Muscle of back (tissue), 11 donors: ENCODE data around the gene ZSCAN12. TPM values are rescaled to one million over a fixed set of nuclear protein-coding genes. Genes with fewer than 3 reads are reported as not detected.
A peak's percentile ranks its signal among the peaks of the same experiment; 100 is the strongest.
"Not testable (repeated sequence)": the region's sequence is repeated elsewhere in the genome, so short reads cannot be mapped to it uniquely, and the experiment has no call there.

Experiments used
- DNase-seq, 3 donors: peaks; one replicate each; pipeline versions ENCODE4 v3.0.0 to v3.0.0-alpha.2; 2013
- polyA plus RNA-seq, 10 donors: library from polyadenylated mRNA; unstranded; fragments of 120-200 nt; gene quantifications; one replicate each; pipeline ENCODE4 v1.2.1, GENCODE V29; 2013; ENCODE audit not compliant: insufficient read length in 10 of 10

Gene ZSCAN12
- polyA plus RNA-seq, 10 donors, result 4.2 to 7.4 (median 6.2) TPM

GRCh38 chr6:28395918-28396317 is 3.6 kb downstream of the ZSCAN12 start:
- DNase-seq, result no peak

- DNase-seq, result peak in 1 of 3 donors; percentile 8
Measured at GRCh38 chr6:28393912-28394662, 5.5 kb downstream of the ZSCAN12 start.

- no peak for DNase-seq
Measured at GRCh38 chr6:28390688-28391087, 8.9 kb downstream of the ZSCAN12 start.

- DNase-seq, result no peak
Measured at GRCh38 chr6:28384143-28384533, 15.4 kb downstream of the ZSCAN12 start.

- DNase-seq, result peak; percentile 71 to 93 (median 81)
Measured at GRCh38 chr6:28383235-28384142, 16.1 kb downstream of the ZSCAN12 start.

- DNase-seq, result no peak
Measured at GRCh38 chr6:28380381-28380780, 19.2 kb downstream of the ZSCAN12 start.

- no peak for DNase-seq
Measured at GRCh38 chr6:28378644-28379043, 20.9 kb downstream of the ZSCAN12 start.

GRCh38 chr6:28377879-28378278 is 21.7 kb downstream of the ZSCAN12 start:
- no peak for DNase-seq

- no peak for DNase-seq
Measured at GRCh38 chr6:28373925-28374324, 25.6 kb downstream of the ZSCAN12 start.

- no peak for DNase-seq
Measured at GRCh38 chr6:28371706-28372451, 27.7 kb downstream of the ZSCAN12 start.

- no peak for DNase-seq
Measured at GRCh38 chr6:28371280-28371679, 28.3 kb downstream of the ZSCAN12 start.

GRCh38 chr6:28370440-28370839 is 29.1 kb downstream of the ZSCAN12 start:
- no peak for DNase-seq

- no peak for DNase-seq
Measured at GRCh38 chr6:28369463-28369862, 30.1 kb downstream of the ZSCAN12 start.

- DNase-seq, result no peak
Measured at GRCh38 chr6:28368522-28368921, 31.0 kb downstream of the ZSCAN12 start.

GRCh38 chr6:28365590-28365989 is 34.0 kb downstream of the ZSCAN12 start:
- not testable (repeated sequence) for DNase-seq

GRCh38 chr6:28360961-28361360 is 38.6 kb downstream of the ZSCAN12 start:
- no peak for DNase-seq

- not testable (repeated sequence) for DNase-seq
Measured at GRCh38 chr6:28359562-28359961, 40.0 kb downstream of the ZSCAN12 start.

- no peak for DNase-seq
Measured at GRCh38 chr6:28357036-28357435, 42.5 kb downstream of the ZSCAN12 start.

GRCh38 chr6:28356666-28357020 is 42.9 kb downstream of the ZSCAN12 start:
- DNase-seq, result no peak

GRCh38 chr6:28355743-28356665 is 43.5 kb downstream of the ZSCAN12 start:
- peak; percentile 86 to 94 (median 88) for DNase-seq
